SK-N-SH (cell line): ENCODE measurements around the gene RABEP2. TPM values are rescaled to one million over a fixed set of nuclear protein-coding genes. Genes with fewer than 3 reads are reported as not detected.

Experiments
- CTCF ChIA-PET: fragments of 300-600, 350-600 bp; formaldehyde crosslinking; extraction: SDS; loops from one replicate; lab custom pipeline; 2021; lab: Yijun Ruan, JAX
- POLR2A ChIA-PET: fragments of 350-600 bp; sonication (Branson Sonifier 250); formaldehyde crosslinking; extraction: SDS; loops from one replicate; lab custom pipeline; 2020; ENCODE audit warnings: antibody characterized with exemption, inconsistent platforms; lab: Yijun Ruan, JAX
- DNase-seq: peaks from one replicate; pipeline ENCODE4 v3.0.0; 2012
- H2AFZ ChIP-seq: fragments of 200-600 bp; sonication (generic); 2 replicates; pipeline ENCODE4 v1.8.1; 2016; ENCODE audit warnings: antibody characterized with exemption, mild to moderate bottlenecking, low read depth
- H3F3A ChIP-seq: fragments of 200-600 bp; sonication (generic); replicated peaks from 2 replicates; pipeline ENCODE3; 2016; ENCODE audit warnings: antibody characterized with exemption, mild to moderate bottlenecking; ENCODE audit not compliant: insufficient read depth
- H3K27ac ChIP-seq, 2 experiments: fragments of 200-500 bp in 1 of 2; fragments of 200-600 bp in 1 of 2; sonication (Bioruptor generic) in 1 of 2; sonication (generic), shearing (Covaris generic) in 1 of 2; 2 replicates each; pipeline versions ENCODE4 v1.5.1 to v1.6.1; 2014 to 2016; ENCODE audit warnings: low read depth in 2 of 2, inconsistent platforms in 1 of 2, low read length in 1 of 2, mild to moderate bottlenecking in 1 of 2, mixed read lengths in 1 of 2
- H3K27me3 ChIP-seq: fragments of 200-600 bp; sonication (generic), shearing (Covaris generic); 2 replicates; pipeline ENCODE4 v1.6.1; 2016; ENCODE audit warnings: mixed run types; ENCODE audit not compliant: insufficient read depth
- H3K36me3 ChIP-seq, 2 experiments: fragments of 200-500 bp in 1 of 2; fragments of 200-600 bp in 1 of 2; sonication (Bioruptor generic) in 1 of 2; sonication (generic) in 1 of 2; replicated peaks in 1 of 2; 2 replicates each; pipeline versions ENCODE3 to v1.5.1; 2014 to 2016; ENCODE audit warnings: low read length in 1 of 2, mild to moderate bottlenecking in 1 of 2; ENCODE audit not compliant: insufficient read depth in 2 of 2, control insufficient read depth in 1 of 2
- H3K4me1 ChIP-seq, 2 experiments: fragments of 200-500 bp in 1 of 2; fragments of 200-600 bp in 1 of 2; sonication (Bioruptor generic) in 1 of 2; sonication (generic), shearing (Covaris generic) in 1 of 2; 2 replicates each; pipeline versions ENCODE4 v1.5.1 to v1.6.1; 2014 to 2016; ENCODE audit warnings: low read depth in 1 of 2, low read length in 1 of 2, mixed run types in 1 of 2; ENCODE audit not compliant: insufficient read depth in 2 of 2, control insufficient read depth in 1 of 2
- H3K4me2 ChIP-seq: fragments of 200-600 bp; sonication (generic), shearing (Covaris generic); 2 replicates; pipeline ENCODE4 v1.6.1; 2017; ENCODE audit warnings: mixed run types
- H3K4me3 ChIP-seq, 2 experiments: fragments of 200-500 bp in 1 of 2; fragments of 200-600 bp in 1 of 2; sonication (Bioruptor generic) in 1 of 2; sonication (generic), shearing (Covaris generic) in 1 of 2; 2 replicates each; pipeline versions ENCODE4 v1.5.1 to v1.8.1; 2014 to 2016; ENCODE audit warnings: low read depth in 2 of 2, inconsistent platforms in 1 of 2, low read length in 1 of 2, mild to moderate bottlenecking in 1 of 2, mixed read lengths in 1 of 2, moderate library complexity in 1 of 2
- H3K79me2 ChIP-seq: fragments of 200-600 bp; sonication (generic); 2 replicates; pipeline ENCODE4 v1.8.1; 2017; ENCODE audit warnings: mild to moderate bottlenecking; ENCODE audit not compliant: insufficient read depth
- H3K9ac ChIP-seq: fragments of 200-600 bp; sonication (generic); 2 replicates; pipeline ENCODE4 v1.6.1; 2017; ENCODE audit warnings: mixed run types
- H3K9me2 ChIP-seq: fragments of 200-600 bp; sonication (generic); 2 replicates; pipeline ENCODE4 v1.6.1; 2017; ENCODE audit warnings: mixed run types
- H3K9me3 ChIP-seq: fragments of 200-600 bp; sonication (generic); 2 replicates; pipeline ENCODE4 v1.6.1; 2017; ENCODE audit warnings: mixed run types, mild to moderate bottlenecking, moderate library complexity
- H4K20me1 ChIP-seq: fragments of 200-600 bp; sonication (generic); 2 replicates; pipeline ENCODE4 v1.6.1; 2017; ENCODE audit warnings: mild to moderate bottlenecking, mixed run types; ENCODE audit not compliant: insufficient read depth
- CTCF ChIP-seq: fragments of 200-600 bp; sonication (generic); IDR thresholded peaks from 2 replicates; pipeline ENCODE4 v1.6.1; 2017; ENCODE audit warnings: antibody characterized with exemption, mild to moderate bottlenecking, moderate library complexity
- ELF1 ChIP-seq: IDR thresholded peaks from 2 replicates; pipeline ENCODE4 v1.4.0; 2012
- EZH2phosphoT487 ChIP-seq: fragments of 200-600 bp; sonication (generic); IDR thresholded peaks from 2 replicates; pipeline ENCODE4 v1.6.1; 2017; ENCODE audit warnings: low read depth, mixed run types, mild to moderate bottlenecking, antibody characterized with exemption, moderate library complexity, borderline replicate concordance
- FOXJ3 ChIP-seq: sonication (generic); formaldehyde crosslinking; IDR thresholded peaks from 2 replicates; pipeline ENCODE4 v1.5.1; 2020; ENCODE audit warnings: mild to moderate bottlenecking, missing genetic modification reagents
- MEF2A ChIP-seq: IDR thresholded peaks from 2 replicates; pipeline ENCODE4 v1.4.0; 2012; ENCODE audit warnings: low read depth, borderline replicate concordance
- NFIC ChIP-seq: IDR thresholded peaks from 2 replicates; pipeline ENCODE4 v1.4.0; 2012; ENCODE audit warnings: borderline replicate concordance
- PBX3 ChIP-seq: IDR thresholded peaks from 2 replicates; pipeline ENCODE4; 2012
- POLR2AphosphoS5 ChIP-seq: IDR thresholded peaks from 2 replicates; pipeline ENCODE4 v1.6.1; 2012; ENCODE audit warnings: low read depth, low read length
- REST ChIP-seq: IDR thresholded peaks from 2 replicates; pipeline ENCODE4 v1.6.1; 2012; ENCODE audit warnings: mild to moderate bottlenecking, low read depth, low read length, moderate library complexity
- RXRA ChIP-seq: IDR thresholded peaks from 2 replicates; pipeline ENCODE4 v1.4.0; 2012; ENCODE audit warnings: low read depth, mild to moderate bottlenecking, borderline replicate concordance
- SIN3A ChIP-seq: IDR thresholded peaks from 2 replicates; pipeline ENCODE4 v1.6.1; 2012; ENCODE audit warnings: low read depth, mild to moderate bottlenecking, low read length, moderate library complexity, borderline replicate concordance
- SMC3 ChIP-seq: IDR thresholded peaks from 2 replicates; pipeline ENCODE4 v1.6.1; 2012; ENCODE audit warnings: low read depth, low read length, improper control_type of control experiment
- USF1 ChIP-seq: IDR thresholded peaks from 2 replicates; pipeline ENCODE4 v1.4.0; 2012; ENCODE audit warnings: low read depth, borderline replicate concordance
- YY1 ChIP-seq: IDR thresholded peaks from 2 replicates; pipeline ENCODE4 v1.4.0; 2012; ENCODE audit warnings: low read depth, mild to moderate bottlenecking
- WGBS: methylation state at CpG from one replicate; pipeline ENCODE4 v1.1.6; 2017; ENCODE audit warnings: low lambda C conversion rate; 5-methylcytosine and 5-hydroxymethylcytosine counted together
- polyA plus RNA-seq, 3 experiments: library from polyadenylated mRNA; depleted of rRNA; stranded (reverse); fragments of >200 nt; gene quantifications; 2 replicates each; pipeline ENCODE4 v1.2.3, GENCODE V29; 2012

RABEP2 gene
- polyA plus RNA-seq, 1 of the 3 experiments (the other 2 are of a cell fraction) = 46.1 TPM

- H3K27ac ChIP-seq = no peak overlapping the region
- POLR2A ChIA-PET = interaction anchor here (0.9 kb wide), 1 partner anchor 26 kb away, joined by 3 read pairs; the partner anchor contains the start of gene ATP2A1
- no peaks in the 10 kb centered on the region for H3K9me2 ChIP-seq
- TF ChIP-seq EZH2phosphoT487 = no peak
- no peak for TF ChIP-seq FOXJ3
- TF ChIP-seq REST = no peak
- no peak for TF ChIP-seq YY1
- no peak for TF ChIP-seq POLR2AphosphoS5
- TF ChIP-seq MEF2A = no peak
- TF ChIP-seq SMC3 = no peak
- no peak for TF ChIP-seq CTCF
- TF ChIP-seq ELF1 = no peak
- TF ChIP-seq USF1 = no peak
- TF ChIP-seq SIN3A = no peak
- no peak for TF ChIP-seq PBX3
- TF ChIP-seq NFIC = no peak
- TF ChIP-seq RXRA = no peak
- TF ChIP-seq, all 33 proteins: peak for 0
- 98% methylated on average over 10 of the region's 16 CpGs for WGBS
- Histone ChIP-seq H3K4me1 (no peaks in the 10 kb centered on the region), H3K9ac (no peak overlapping the region), H3K79me2 (no peaks in the 10 kb centered on the region), H2AFZ (no peak overlapping the region), H3K27me3 (no peaks in the 10 kb centered on the region), H4K20me1 (no peaks in the 10 kb centered on the region), H3K4me2 (no peak overlapping the region), H3F3A (no peaks in the 10 kb centered on the region), H3K4me3 (no peak overlapping the region), H3K36me3 (peaks cover 6% of the 10 kb centered on the region in 2 experiments), H3K9me3 (no peaks in the 10 kb centered on the region)
- no peak for DNase-seq
- CTCF ChIA-PET = no interaction called here
These were observed 20.2 kb downstream of the RABEP2 start for GRCh38 chr16:28904828-28905227.
